ENCODE results near the gene FAM50B.
A peak's percentile ranks its signal among the peaks of the same experiment; 100 is the strongest.

FAM50B gene

DNA sequence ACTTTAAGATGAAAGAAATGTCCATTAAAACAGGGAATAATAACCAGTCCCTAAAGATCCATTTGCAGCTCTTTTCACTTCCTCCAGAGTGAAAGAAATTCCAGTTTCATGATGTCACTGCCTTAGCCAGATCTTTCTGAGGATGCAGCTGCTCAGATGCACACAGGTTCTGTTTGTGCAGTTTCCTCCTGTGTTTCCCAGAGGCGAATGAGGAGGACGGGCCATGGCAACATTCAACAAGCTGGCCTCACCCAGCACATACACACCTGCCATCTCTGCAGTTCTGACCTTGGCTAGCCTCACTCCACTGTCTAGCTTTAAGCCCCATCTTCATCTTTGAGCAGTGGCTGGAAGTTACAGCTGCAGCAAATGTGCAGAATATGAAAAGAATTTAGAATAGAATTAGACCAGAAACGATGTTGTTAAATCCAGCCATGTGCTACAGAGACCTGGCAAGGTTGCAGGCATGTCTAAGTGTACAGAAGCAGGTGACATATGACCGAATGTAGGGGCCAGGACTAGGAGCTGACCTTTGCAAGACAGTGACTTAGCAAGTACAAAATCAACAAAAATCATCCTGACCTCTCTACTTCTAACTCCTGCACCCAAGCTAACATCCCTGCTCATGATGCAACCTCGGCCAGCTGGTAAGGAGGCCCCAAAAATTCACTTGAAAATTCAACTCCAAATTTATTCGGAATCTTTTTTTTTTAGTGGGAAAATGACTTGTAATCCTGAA is 35.0 kb downstream of the FAM50B start:
- Histone ChIP-seq H3K27ac (ENCODE audit: low read depth, low read length) (no peak overlapping the region), H3K9ac (ENCODE audit: low read length) (no peak overlapping the region), H3K79me2 (ENCODE audit: insufficient read depth, low read length) (no peaks in the 10 kb centered on the region), H4K20me1 (ENCODE audit: low read depth, low read length) (no peaks in the 10 kb centered on the region), H3K36me3 (ENCODE audit: low read length) (no peaks in the 10 kb centered on the region), H3K9me2 (replicated peaks; ENCODE audit: insufficient read depth, low read length) (no peaks in the 10 kb centered on the region), H3K4me2 (ENCODE audit: low read depth, low read length, poor library complexity, severe bottlenecking) (no peak overlapping the region), H3K9me3 (ENCODE audit: insufficient read depth, low read length) (no peaks in the 10 kb centered on the region), H3K4me3 (ENCODE audit: insufficient read depth, low read length, poor library complexity, severe bottlenecking) (no peak overlapping the region), H3K27me3 (ENCODE audit: low read length) (no peaks in the 10 kb centered on the region), H2AFZ (ENCODE audit: low read depth, low read length, severe bottlenecking) (no peak overlapping the region), H3F3A (ENCODE audit: insufficient read depth) (no peaks in the 10 kb centered on the region)
- TF ChIP-seq, protein P1, sequence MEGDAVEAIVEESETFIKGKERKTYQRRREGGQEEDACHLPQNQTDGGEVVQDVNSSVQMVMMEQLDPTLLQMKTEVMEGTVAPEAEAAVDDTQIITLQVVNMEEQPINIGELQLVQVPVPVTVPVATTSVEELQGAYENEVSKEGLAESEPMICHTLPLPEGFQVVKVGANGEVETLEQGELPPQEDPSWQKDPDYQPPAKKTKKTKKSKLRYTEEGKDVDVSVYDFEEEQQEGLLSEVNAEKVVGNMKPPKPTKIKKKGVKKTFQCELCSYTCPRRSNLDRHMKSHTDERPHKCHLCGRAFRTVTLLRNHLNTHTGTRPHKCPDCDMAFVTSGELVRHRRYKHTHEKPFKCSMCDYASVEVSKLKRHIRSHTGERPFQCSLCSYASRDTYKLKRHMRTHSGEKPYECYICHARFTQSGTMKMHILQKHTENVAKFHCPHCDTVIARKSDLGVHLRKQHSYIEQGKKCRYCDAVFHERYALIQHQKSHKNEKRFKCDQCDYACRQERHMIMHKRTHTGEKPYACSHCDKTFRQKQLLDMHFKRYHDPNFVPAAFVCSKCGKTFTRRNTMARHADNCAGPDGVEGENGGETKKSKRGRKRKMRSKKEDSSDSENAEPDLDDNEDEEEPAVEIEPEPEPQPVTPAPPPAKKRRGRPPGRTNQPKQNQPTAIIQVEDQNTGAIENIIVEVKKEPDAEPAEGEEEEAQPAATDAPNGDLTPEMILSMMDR (IDR thresholded peaks at IDR 0.05; ENCODE audit: insufficient read depth, low read length, poor library complexity, severe bottlenecking) = no peak
- TF ChIP-seq EZH2phosphoT487 (conservative IDR thresholded peaks at IDR 0.05; ENCODE audit: low read length) = no peak

DNA sequence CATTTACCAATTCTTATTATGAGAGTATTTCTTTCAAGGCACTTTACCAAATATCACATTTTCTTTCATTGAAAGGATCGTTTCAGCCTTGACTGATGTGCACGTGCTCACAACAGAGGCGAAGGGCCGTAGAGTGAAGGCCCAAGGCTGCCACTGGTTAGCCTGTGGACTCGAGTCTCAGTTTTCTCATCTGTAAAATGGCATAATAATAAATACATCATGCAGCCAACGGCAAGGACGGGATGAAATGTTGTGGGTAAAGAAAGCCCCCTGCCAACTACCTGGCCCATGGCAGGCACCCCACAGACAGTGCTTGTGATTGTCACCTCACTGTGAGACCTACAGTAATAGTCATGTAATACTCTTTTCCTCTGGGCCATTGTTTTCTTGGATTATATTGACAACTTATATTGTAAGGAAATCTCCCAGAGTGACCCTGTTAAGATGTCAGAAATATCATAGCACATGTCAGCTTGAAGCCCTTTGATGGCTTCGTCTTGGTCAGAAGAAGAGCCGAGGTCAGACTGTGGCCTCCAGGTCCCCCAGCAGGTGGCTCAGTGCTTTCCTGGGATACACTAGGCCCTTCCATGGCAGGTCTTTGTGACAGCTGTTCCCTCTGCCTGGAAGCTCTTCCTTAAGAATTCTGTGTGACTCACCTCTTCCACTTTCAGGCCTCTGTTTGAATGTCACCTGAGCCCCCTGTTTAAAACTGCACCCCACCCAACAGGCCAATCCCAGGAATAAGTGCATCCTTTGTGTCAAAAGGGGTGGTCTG is 36.3 kb downstream of the FAM50B start:
- no peak overlapping the region for H3K9ac ChIP-seq (ENCODE audit: low read length)
- H2AFZ ChIP-seq (ENCODE audit: low read depth, low read length, severe bottlenecking) = no peak overlapping the region
- no peak overlapping the region for H3K4me2 ChIP-seq (ENCODE audit: low read depth, low read length, poor library complexity, severe bottlenecking)
- H3K9me3 ChIP-seq (ENCODE audit: insufficient read depth, low read length) = no peaks in the 10 kb centered on the region
- H3K9me2 ChIP-seq (replicated peaks; ENCODE audit: insufficient read depth, low read length) = no peaks in the 10 kb centered on the region
- no peak overlapping the region for H3K4me3 ChIP-seq (ENCODE audit: insufficient read depth, low read length, poor library complexity, severe bottlenecking)
- H3K36me3 ChIP-seq (ENCODE audit: low read length) = no peaks in the 10 kb centered on the region
- H3K27ac ChIP-seq (ENCODE audit: low read depth, low read length) = no peak overlapping the region
- no peak for TF ChIP-seq EZH2phosphoT487 (conservative IDR thresholded peaks at IDR 0.05; ENCODE audit: low read length)
- TF ChIP-seq, protein P1 (IDR thresholded peaks at IDR 0.05; ENCODE audit: insufficient read depth, low read length, poor library complexity, severe bottlenecking) = no peak
- no peaks in the 10 kb centered on the region for H4K20me1 ChIP-seq (ENCODE audit: low read depth, low read length)
- no peaks in the 10 kb centered on the region for H3K27me3 ChIP-seq (ENCODE audit: low read length)
- H3F3A ChIP-seq (ENCODE audit: insufficient read depth) = no peaks in the 10 kb centered on the region
- no peaks in the 10 kb centered on the region for H3K79me2 ChIP-seq (ENCODE audit: insufficient read depth, low read length)

DNA sequence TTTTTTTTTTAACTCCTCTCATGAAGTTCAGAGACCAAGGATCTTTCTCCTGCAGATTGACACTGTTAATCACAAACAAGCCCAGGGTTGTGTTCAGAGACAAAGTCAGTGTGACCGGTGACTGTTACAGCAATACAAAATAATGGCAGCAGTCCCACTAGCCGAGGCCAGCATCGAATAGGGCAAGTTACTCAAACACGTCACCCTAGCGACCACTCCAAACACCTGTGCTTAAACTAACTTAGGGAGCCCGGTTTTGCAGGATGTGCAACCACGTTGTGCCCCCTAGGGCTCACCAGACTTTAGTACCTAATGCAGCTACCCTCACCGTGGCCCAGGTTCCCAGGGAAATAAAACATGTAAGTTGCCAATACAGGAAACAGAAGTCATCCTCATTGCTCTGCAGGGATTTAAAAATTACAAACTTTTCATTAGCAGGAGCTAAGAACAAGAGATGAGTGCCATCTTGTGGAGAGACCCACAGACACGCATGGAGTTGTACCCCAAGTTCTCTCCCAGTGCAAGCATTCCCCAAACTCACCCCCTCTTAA is 38.1 kb downstream of the FAM50B start:
- H3K27ac ChIP-seq (ENCODE audit: low read depth, low read length) = no peak overlapping the region
- no peak overlapping the region for H2AFZ ChIP-seq (ENCODE audit: low read depth, low read length, severe bottlenecking)
- no peaks in the 10 kb centered on the region for H3K36me3 ChIP-seq (ENCODE audit: low read length)
- no peaks in the 10 kb centered on the region for H4K20me1 ChIP-seq (ENCODE audit: low read depth, low read length)
- H3K9me3 ChIP-seq (ENCODE audit: insufficient read depth, low read length) = no peaks in the 10 kb centered on the region
- no peak overlapping the region for H3K4me2 ChIP-seq (ENCODE audit: low read depth, low read length, poor library complexity, severe bottlenecking)
- no peak overlapping the region for H3K4me3 ChIP-seq (ENCODE audit: insufficient read depth, low read length, poor library complexity, severe bottlenecking)
- no peaks in the 10 kb centered on the region for H3F3A ChIP-seq (ENCODE audit: insufficient read depth)
- no peaks in the 10 kb centered on the region for H3K79me2 ChIP-seq (ENCODE audit: insufficient read depth, low read length)
- no peaks in the 10 kb centered on the region for H3K9me2 ChIP-seq (replicated peaks; ENCODE audit: insufficient read depth, low read length)
- TF ChIP-seq, protein P1 (IDR thresholded peaks at IDR 0.05; ENCODE audit: insufficient read depth, low read length, poor library complexity, severe bottlenecking) = peak; percentile 20
- TF ChIP-seq EZH2phosphoT487 (conservative IDR thresholded peaks at IDR 0.05; ENCODE audit: low read length) = no peak
- no peaks in the 10 kb centered on the region for H3K27me3 ChIP-seq (ENCODE audit: low read length)
- H3K9ac ChIP-seq (ENCODE audit: low read length) = no peak overlapping the region

Measured in SU-DHL-6 (cell line).